Activated CD8-positive, alpha-beta memory T cell treated with anti-CD3 and anti-CD28 coated beads, Interleukin-2, amount 50 U/mL, for 48 hours (primary cell): Measurements from ENCODE around the gene EML4.

Experiments used
- DNase-seq: peaks from one replicate; pipeline ENCODE4 v3.0.0-alpha.2; 2020

Gene EML4

GRCh38 chr2:42138163-42139015, 30.8 kb upstream of the EML4 start:
- no peak for DNase-seq

- no peak for DNase-seq
Observed at GRCh38 chr2:42139101-42139500, 30.1 kb upstream of the EML4 start.

GRCh38 chr2:42140496-42140895, 28.7 kb upstream of the EML4 start:
- DNase-seq: no peak

GRCh38 chr2:42141687-42142546, 27.2 kb upstream of the EML4 start:
- DNase-seq: no peak

- DNase-seq: no peak
Observed at GRCh38 chr2:42142547-42143184, 26.5 kb upstream of the EML4 start.

- DNase-seq: no peak
Observed at GRCh38 chr2:42147641-42148274, 21.4 kb upstream of the EML4 start.

GRCh38 chr2:42150159-42150558, 19.0 kb upstream of the EML4 start:
- DNase-seq: no peak

GRCh38 chr2:42153944-42154581, 15.1 kb upstream of the EML4 start:
- DNase-seq: no peak

- no peak for DNase-seq
Observed at GRCh38 chr2:42156721-42157120, 12.4 kb upstream of the EML4 start.

DNA sequence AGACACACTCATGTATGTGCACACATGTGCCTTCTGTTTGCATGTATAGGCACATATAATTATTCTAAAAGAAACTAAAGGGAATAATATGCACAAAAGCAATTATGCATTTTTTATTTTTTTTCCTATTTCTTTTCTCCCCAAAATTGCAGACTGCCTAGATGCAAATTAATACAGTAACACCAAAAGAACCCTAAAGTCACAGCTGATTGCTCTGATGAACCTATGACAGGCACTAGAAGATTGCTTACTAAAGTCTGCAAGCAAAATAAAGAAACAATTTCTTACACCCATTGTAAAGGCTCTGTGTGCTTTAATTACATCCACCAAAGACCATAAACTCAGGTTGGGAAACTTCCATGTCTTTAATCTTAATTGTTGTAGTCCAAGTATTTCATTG, 7.7 kb upstream of the EML4 start:
- DNase-seq: no peak

- no peak for DNase-seq
Observed at GRCh38 chr2:42163444-42164045, 5.6 kb upstream of the EML4 start.

GRCh38 chr2:42164046-42164445, 5.1 kb upstream of the EML4 start:
- DNase-seq: no peak

DNA sequence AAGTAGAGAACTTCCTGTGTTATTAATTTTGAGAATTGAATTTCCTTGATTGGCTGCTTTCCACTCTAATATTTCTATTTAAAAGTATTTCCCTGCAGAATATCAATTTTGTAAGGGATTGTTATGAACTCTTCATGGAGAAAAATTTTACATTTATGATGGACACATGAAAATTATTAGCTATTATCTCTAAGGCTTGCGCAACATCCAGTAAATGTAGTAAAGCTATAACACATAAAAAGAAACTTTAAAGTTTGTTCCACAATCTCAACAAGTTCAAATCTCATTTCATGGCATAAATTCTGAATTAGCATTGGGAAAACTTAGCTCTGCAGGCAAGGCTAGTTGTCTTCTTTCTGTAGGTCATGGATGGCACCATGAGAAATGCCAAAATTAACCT, 4.2 kb upstream of the EML4 start:
- no peak for DNase-seq

GRCh38 chr2:42167458-42167857, 1.7 kb upstream of the EML4 start:
- DNase-seq: no peak

GRCh38 chr2:42168459-42169099, 574 bp upstream of the EML4 start:
- DNase-seq: no peak

DNA sequence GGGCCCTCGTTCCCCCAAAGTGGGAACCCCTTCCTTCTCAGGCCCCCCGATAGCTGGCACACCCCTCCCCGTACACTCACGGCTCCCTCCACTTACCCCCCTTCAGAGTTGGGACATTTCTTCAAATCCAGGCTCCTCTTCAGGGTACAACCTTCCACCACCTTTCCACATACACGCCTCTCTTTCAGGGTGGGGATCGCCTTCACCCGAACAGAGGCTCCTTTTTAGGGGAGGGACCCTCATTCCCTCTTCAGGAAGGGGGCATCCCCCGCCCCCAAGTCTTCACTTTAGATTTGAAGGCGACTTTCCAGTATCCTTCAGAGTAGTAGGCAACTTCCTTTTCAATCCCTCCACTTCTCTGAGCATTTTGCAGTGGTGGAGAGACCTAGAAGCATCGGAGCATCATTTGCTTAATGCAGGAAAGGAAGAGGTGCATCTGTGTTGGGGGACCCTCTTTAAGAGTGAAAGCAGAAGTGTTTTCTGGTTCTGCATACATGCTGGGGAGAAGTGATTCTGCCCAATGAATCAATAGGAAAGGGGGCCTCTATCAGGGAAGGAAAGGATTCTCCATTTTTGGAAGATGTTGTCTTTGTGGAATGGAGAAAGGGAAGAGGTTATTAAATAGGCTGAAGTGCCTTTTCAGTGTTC, 845 bp downstream of the EML4 start:
- DNase-seq: no peak

- no peak for DNase-seq
Observed at GRCh38 chr2:42170619-42171395, 1.7 kb downstream of the EML4 start.

DNA sequence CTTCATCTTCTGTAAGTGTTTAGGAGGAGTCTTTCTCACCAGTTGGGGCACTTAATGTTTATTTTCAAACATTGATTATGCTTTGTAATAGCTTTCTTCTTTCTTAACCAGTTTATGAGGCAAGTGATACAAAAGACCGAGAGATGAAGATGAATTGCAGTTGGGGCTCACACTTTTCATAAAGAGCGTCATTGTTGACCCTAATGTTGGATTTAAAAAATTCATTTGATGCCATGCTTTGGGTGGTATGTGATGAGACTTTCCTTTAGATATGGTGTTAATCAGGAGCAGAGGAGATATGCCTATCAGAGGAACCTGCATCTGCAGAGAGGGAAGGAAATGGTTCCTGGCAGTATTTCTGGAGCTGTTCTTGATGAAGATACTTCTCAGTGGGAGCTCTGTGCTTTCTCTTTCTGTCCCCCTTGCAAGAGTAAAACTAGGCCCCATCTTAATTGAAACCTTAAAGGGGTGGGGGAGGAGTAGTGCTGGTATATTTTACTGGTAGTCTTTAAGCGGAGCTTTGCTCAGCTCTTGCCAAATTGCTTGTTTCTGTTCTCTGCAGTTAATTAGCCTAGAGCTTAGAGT, 2.3 kb downstream of the EML4 start:
- DNase-seq: no peak

DNA sequence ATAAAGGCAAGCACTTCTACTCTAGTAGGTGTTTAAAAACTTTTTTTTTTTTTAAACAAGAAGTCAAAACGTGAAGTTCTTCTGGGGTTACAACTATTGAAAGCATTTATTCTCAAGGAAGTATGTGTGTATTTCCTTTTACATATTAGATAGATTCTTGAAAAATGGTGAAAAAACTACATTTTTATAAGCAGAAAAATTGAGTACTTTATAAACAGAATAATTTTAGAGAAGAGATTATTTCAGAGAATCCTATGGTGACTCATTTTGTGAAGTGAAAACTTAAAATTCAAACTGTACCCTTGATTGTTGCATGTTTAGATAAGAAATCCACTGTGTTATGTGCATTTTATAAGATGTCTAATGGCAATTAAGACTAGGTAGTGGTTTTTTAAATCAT, 2.9 kb downstream of the EML4 start:
- no peak for DNase-seq

DNA sequence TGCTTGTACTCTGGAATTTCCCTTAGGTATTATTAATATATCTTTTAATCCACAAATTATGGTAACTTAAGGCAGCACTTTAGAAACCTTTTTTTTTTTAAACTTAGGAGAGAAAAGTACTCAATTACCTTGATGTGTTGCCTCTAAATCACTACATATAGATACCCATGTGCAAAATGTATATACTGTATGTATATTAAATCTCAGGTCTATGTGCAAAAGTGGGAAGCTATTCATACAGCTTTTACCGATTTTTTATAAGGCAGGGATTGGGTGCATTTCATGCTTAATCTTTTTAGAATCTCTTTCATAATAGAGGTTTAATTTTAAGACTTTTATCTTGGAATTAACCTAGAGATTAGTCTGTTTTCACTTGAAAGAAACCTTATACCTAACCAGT, 3.4 kb downstream of the EML4 start:
- DNase-seq: no peak
